Mucosa of descending colon (tissue), 3 donors: ENCODE data around the gene DAPK1. TPM values are rescaled to one million over a fixed set of nuclear protein-coding genes. Genes with fewer than 3 reads are reported as not detected.

ENCODE experiments used
- ATAC-seq: fragments of 200-7000 bp; cut with Tn5 transposase; one replicate; pipeline ENCODE4 v1.9.1; 2020; ENCODE audit warnings: mild to moderate bottlenecking, moderate library complexity
- DNase-seq, 3 donors: peaks; one replicate each; pipeline ENCODE4 v3.0.0-alpha.2; 2020
- H3K36me3 ChIP-seq: fragments of 200-600 bp; one replicate; pipeline ENCODE4 v1.8.0; 2021; ENCODE audit warnings: low read depth, mild to moderate bottlenecking
- H3K4me1 ChIP-seq: fragments of 200-600 bp; one replicate; pipeline ENCODE4 v1.8.0; 2021; ENCODE audit warnings: low read depth, mild to moderate bottlenecking
- H3K4me3 ChIP-seq: fragments of 200-600 bp; one replicate; pipeline ENCODE4 v1.8.0; 2021; ENCODE audit warnings: mild to moderate bottlenecking
- H3K9me3 ChIP-seq: fragments of 200-600 bp; one replicate; pipeline ENCODE4 v1.8.0; 2021; ENCODE audit warnings: mild to moderate bottlenecking
- CTCF ChIP-seq: fragments of 200-600 bp; IDR thresholded peaks from one replicate; pipeline ENCODE4 v1.8.0; 2022; ENCODE audit warnings: antibody characterized with exemption, mild to moderate bottlenecking
- intact Hi-C, 2 donors: fragments of 100-400 bp; cut with DNase I in 1 of 2; cut with micrococcal nuclease in 1 of 2; formaldehyde crosslinking; loops; one replicate each; pipeline versions ENCODE4 v1.11.0 to v1.11.1; 2022; cut with DNase I, micrococcal nuclease
- total RNA-seq, 3 donors: library from RNA; stranded (reverse); fragmentation: NEBNext Ultra II Directional in 2 of 3; extraction: Animal tissue kit (Norgen Biotek cat#: 25700) in 2 of 3; gene quantifications; one replicate each; pipeline versions ENCODE4 v1.2.1 to v1.2.4, GENCODE V29; 2021 to 2023
- donor health status: DM: no; HTN: no; CAD: no; lungs with moderate emphysema.
- donor health status: DM: no; HTN: no; CAD: no.
- donor health status: DM: no; HTN: yes; CAD: no.

The DAPK1 gene
- total RNA-seq, 3 donors from 2014 or later, result 22.2 to 98.7 (median 25.9) TPM

- DNase-seq (no peak), ATAC-seq (no peak)
- H3K4me1 ChIP-seq, result no peaks in the 10 kb centered on the region
- H3K4me3 ChIP-seq, result no peak overlapping the region
- TF ChIP-seq CTCF, result no peak
- intact Hi-C loops, result no loop called here
- H3K9me3 ChIP-seq, result no peaks in the 10 kb centered on the region
- H3K36me3 ChIP-seq, result no peaks in the 10 kb centered on the region
These were observed 82.3 kb downstream of the DAPK1 start for GRCh38 chr9:87579781-87580541.

- Histone ChIP-seq H3K4me3 (no peak overlapping the region), H3K9me3 (no peaks in the 10 kb centered on the region), H3K36me3 (no peaks in the 10 kb centered on the region), H3K4me1 (no peaks in the 10 kb centered on the region)
- intact Hi-C loops, result no loop called here
- DNase-seq (no peak), ATAC-seq (peak; percentile 77)
- no peak for TF ChIP-seq CTCF
These were observed 83.3 kb downstream of the DAPK1 start for GRCh38 chr9:87580941-87581438.

- no peaks in the 10 kb centered on the region for H3K36me3 ChIP-seq
- no peak overlapping the region for H3K4me3 ChIP-seq
- no peaks in the 10 kb centered on the region for H3K4me1 ChIP-seq
- DNase-seq, result no peak
- intact Hi-C loops, result no loop called here
- H3K9me3 ChIP-seq, result no peaks in the 10 kb centered on the region
- ATAC-seq, result peak; percentile 45
- TF ChIP-seq CTCF, result no peak
These were observed 83.8 kb downstream of the DAPK1 start for GRCh38 chr9:87581513-87581912.

GRCh38 chr9:87581949-87582637 is 84.4 kb downstream of the DAPK1 start:
- intact Hi-C loops, result no loop called here
- no peak overlapping the region for H3K4me3 ChIP-seq
- no peaks in the 10 kb centered on the region for H3K36me3 ChIP-seq
- TF ChIP-seq CTCF, result no peak
- H3K9me3 ChIP-seq, result no peaks in the 10 kb centered on the region
- DNase-seq (no peak), ATAC-seq (no peak)
- H3K4me1 ChIP-seq, result no peaks in the 10 kb centered on the region

GRCh38 chr9:87584326-87584725 is 86.7 kb downstream of the DAPK1 start:
- Histone ChIP-seq H3K9me3 (no peaks in the 10 kb centered on the region), H3K36me3 (no peaks in the 10 kb centered on the region), H3K4me3 (no peak overlapping the region), H3K4me1 (no peaks in the 10 kb centered on the region)
- intact Hi-C loops, result no loop called here
- ATAC-seq, result no peak
- TF ChIP-seq CTCF, result no peak
- DNase-seq, result no peak
